ENCODE data around the gene VCPKMT. TPM values are rescaled to one million over a fixed set of nuclear protein-coding genes. Genes with fewer than 3 reads are reported as not detected.

VCPKMT gene
- total RNA-seq, 1 experiment from 2014 or later = 7.1 TPM

DNA sequence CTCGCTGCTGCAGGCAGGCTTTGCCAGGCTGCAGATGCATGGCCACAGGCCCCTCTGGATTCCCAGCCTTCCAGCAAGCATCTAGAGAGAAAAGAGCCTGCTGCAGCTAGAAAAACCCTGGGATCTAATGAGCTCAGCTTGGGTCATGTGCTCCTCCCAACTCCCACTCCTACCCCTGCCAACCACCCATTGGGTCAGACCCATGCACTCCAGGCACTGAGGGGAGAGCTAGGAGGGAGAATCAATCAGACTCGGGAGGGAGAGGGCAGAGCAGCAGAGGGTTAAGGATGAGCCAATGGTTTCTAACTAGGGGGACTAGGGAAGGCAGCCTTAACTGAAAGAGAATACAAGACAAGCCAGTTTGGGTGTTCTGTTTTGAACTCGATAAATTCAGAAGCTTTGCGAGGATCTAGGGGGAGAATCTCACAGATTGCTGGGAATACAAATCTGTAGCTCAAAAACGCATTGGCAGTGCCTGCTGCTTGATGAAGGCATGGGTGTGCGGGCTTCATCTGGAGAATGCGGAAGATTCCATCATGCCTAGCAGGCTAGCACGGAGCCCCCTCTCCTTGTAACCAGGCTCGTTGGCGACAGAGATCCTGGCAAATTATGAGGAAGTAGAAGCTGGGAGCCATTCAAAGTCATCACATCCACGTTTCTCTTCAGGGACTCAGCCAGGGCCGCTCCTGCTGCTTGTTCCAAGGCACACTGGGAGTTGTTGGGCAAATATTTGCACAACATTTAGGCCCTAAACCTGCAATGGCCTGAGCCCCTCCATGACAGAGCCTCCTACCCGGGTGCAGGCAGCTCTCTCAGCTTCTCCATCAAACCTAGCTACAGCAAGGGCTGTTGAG is 56.4 kb downstream of the VCPKMT start:
- no peak for DNase-seq
- no peak overlapping the region for H3K27ac Mint-ChIP-seq (ENCODE audit: unreplicated experiment)
- BruUV-seq (replicated peaks) = no TSS peak
- peaks cover 15% of the 10 kb centered on the region for H3K36me3 Mint-ChIP-seq (ENCODE audit: insufficient read depth, unreplicated experiment)
- no peaks in the 10 kb centered on the region for H3K9me3 Mint-ChIP-seq (ENCODE audit: low read depth, unreplicated experiment)
- peaks cover 34% of the 10 kb centered on the region for H3K4me1 Mint-ChIP-seq (ENCODE audit: low read depth, unreplicated experiment)
- H3K4me3 Mint-ChIP-seq (ENCODE audit: low read depth, unreplicated experiment) = no peak overlapping the region
- CTCF ChIA-PET = no interaction called here
- no peaks in the 10 kb centered on the region for H3K27me3 Mint-ChIP-seq (ENCODE audit: unreplicated experiment)
- intact Hi-C loops (cut with micrococcal nuclease; ENCODE audit: unreplicated experiment) = loop anchor here (2.0 to 5.0 kb wide), 4 partner anchors 48 to 191 kb away; no protein-coding TSS in a partner anchor
- TF ChIP-seq, protein P1, sequence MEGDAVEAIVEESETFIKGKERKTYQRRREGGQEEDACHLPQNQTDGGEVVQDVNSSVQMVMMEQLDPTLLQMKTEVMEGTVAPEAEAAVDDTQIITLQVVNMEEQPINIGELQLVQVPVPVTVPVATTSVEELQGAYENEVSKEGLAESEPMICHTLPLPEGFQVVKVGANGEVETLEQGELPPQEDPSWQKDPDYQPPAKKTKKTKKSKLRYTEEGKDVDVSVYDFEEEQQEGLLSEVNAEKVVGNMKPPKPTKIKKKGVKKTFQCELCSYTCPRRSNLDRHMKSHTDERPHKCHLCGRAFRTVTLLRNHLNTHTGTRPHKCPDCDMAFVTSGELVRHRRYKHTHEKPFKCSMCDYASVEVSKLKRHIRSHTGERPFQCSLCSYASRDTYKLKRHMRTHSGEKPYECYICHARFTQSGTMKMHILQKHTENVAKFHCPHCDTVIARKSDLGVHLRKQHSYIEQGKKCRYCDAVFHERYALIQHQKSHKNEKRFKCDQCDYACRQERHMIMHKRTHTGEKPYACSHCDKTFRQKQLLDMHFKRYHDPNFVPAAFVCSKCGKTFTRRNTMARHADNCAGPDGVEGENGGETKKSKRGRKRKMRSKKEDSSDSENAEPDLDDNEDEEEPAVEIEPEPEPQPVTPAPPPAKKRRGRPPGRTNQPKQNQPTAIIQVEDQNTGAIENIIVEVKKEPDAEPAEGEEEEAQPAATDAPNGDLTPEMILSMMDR (IDR thresholded peaks at IDR 0.05; ENCODE audit: unreplicated experiment) = no peak

Other genes starting within 250 kb of the VCPKMT start
- gene ARF6, start 223.5 kb downstream of the VCPKMT start, total RNA-seq (2022) = 74.2 and 81.0 TPM in 2 replicates
- 14.7 and 17.1 TPM in 2 replicates for gene SOS2, start 115.0 kb upstream of the VCPKMT start, total RNA-seq (2022)
- 13.9 and 15.8 TPM in 2 replicates for gene L2HGDH, start 195.7 kb upstream of the VCPKMT start, total RNA-seq (2022)
- 21.2 and 22.1 TPM in 2 replicates for gene DMAC2L, start 195.8 kb upstream of the VCPKMT start, total RNA-seq (2022)